Caco-2 (cell line): Measurements from ENCODE around the gene MRGPRE. TPM values are rescaled to one million over a fixed set of nuclear protein-coding genes. Genes with fewer than 3 reads are reported as not detected.

Source experiments
- BruUV-seq: library from RNA; stranded (reverse); fragments of 400-500 nt; replicated peaks from 2 replicates; lab custom pipeline; 2021; lab: Mats Ljungman, UMichigan
- CTCF ChIA-PET: fragments of 300-600 bp; sonication (Branson Sonifier 250); formaldehyde crosslinking; loops from one replicate; lab custom pipeline; 2022; ENCODE audit warnings: antibody characterized with exemption; lab: Charles Lee
- POLR2A ChIA-PET: fragments of 300-600 bp; sonication (Branson Sonifier 250); formaldehyde crosslinking; loops from one replicate; lab custom pipeline; 2022; ENCODE audit warnings: antibody characterized with exemption; lab: Charles Lee
- DNase-seq, 2 experiments: peaks; one replicate each; pipeline versions ENCODE4 v3.0.0 to v3.0.0-alpha.2; 2020 to 2022
- H3K27me3 ChIP-seq: replicated peaks from 2 replicates; pipeline ENCODE4 v1.6.0; 2011; ENCODE audit warnings: low read length; ENCODE audit not compliant: control insufficient read depth, insufficient read depth
- H3K36me3 ChIP-seq: 2 replicates; pipeline ENCODE4 v1.5.1; 2011; ENCODE audit warnings: low read length; ENCODE audit not compliant: control insufficient read depth, insufficient read depth
- H3K4me1 ChIP-seq: fragments of 250-450 bp; sonication (Bioruptor Pico); 2 replicates; pipeline ENCODE4 v1.5.1; 2020; ENCODE audit warnings: mild to moderate bottlenecking
- H3K4me3 ChIP-seq: 2 replicates; pipeline ENCODE4 v1.5.1; 2011; ENCODE audit warnings: low read depth, mild to moderate bottlenecking, control low read depth, low read length
- H3K9me3 ChIP-seq: fragments of 250-450 bp; sonication (Bioruptor Pico); 2 replicates; pipeline ENCODE4 v1.5.1; 2020; ENCODE audit warnings: mild to moderate bottlenecking, moderate library complexity
- H3K27ac Mint-ChIP-seq: one replicate; pipeline ENCODE4 v1.8.0; 2022; ENCODE audit warnings: mixed read lengths; ENCODE audit not compliant: unreplicated experiment
- H3K27me3 Mint-ChIP-seq: one replicate; pipeline ENCODE4 v1.8.0; 2022; ENCODE audit warnings: mixed read lengths; ENCODE audit not compliant: insufficient read depth, unreplicated experiment
- H3K36me3 Mint-ChIP-seq: one replicate; pipeline ENCODE4 v1.8.0; 2022; ENCODE audit warnings: mild to moderate bottlenecking, mixed read lengths; ENCODE audit not compliant: insufficient read depth, unreplicated experiment
- H3K4me1 Mint-ChIP-seq: one replicate; pipeline ENCODE4 v1.8.0; 2022; ENCODE audit warnings: low read depth, mixed read lengths; ENCODE audit not compliant: unreplicated experiment
- H3K4me3 Mint-ChIP-seq: one replicate; pipeline ENCODE4 v1.8.0; 2022; ENCODE audit warnings: mild to moderate bottlenecking, moderate library complexity, mixed read lengths; ENCODE audit not compliant: unreplicated experiment
- H3K9me3 Mint-ChIP-seq: one replicate; pipeline ENCODE4 v1.8.0; 2022; ENCODE audit warnings: mixed read lengths; ENCODE audit not compliant: unreplicated experiment
- intact Hi-C: fragments of 100-400 bp; cut with micrococcal nuclease; formaldehyde crosslinking; loops from one replicate; pipeline ENCODE4 v1.10.0; 2022; ENCODE audit not compliant: unreplicated experiment
- total RNA-seq: library from RNA; stranded (reverse); gene quantifications from 2 replicates; pipeline ENCODE4 v1.2.3, GENCODE V29; 2022
- TF ChIP-seq, protein P1 (sequence below), 2 experiments: fragments of 200-600 bp in 1 of 2; IDR thresholded peaks; 1 replicate in 1 of 2; 2 replicates in 1 of 2; pipeline versions ENCODE4 v1.5.1 to v1.8.0; 2011 to 2022; ENCODE audit warnings: antibody characterized with exemption in 1 of 2, control low read depth in 1 of 2, inconsistent platforms in 1 of 2, low read depth in 1 of 2, low read length in 1 of 2, mild to moderate bottlenecking in 1 of 2, moderate library complexity in 1 of 2; ENCODE audit not compliant: insufficient read depth in 1 of 2, severe bottlenecking in 1 of 2, unreplicated experiment in 1 of 2

Gene MRGPRE
- total RNA-seq, 1 experiment from 2014 or later: not detected

DNA sequence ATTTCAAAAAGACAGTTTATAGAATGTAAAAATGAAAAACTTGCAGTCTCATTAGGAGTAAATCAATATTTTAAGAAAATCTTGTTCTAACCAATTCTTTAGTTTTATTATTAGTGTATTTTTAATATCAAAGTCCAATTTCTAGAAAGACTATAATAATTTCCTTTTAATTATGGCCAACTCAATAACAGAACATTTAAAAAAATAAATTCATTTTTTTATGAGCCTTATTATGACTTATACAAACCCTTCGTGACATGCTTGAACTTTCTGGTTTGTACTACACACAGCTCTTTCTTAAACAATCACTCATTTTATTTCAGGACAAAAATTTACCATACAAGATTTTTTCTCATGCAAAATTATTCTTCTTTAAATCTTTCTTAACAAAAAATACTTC is 11.7 kb upstream of the MRGPRE start:
- H3K27me3 Mint-ChIP-seq: peaks cover 6% of the 10 kb centered on the region
- H3K4me1 ChIP-seq: no peaks in the 10 kb centered on the region
- CTCF ChIA-PET: no interaction called here

DNA sequence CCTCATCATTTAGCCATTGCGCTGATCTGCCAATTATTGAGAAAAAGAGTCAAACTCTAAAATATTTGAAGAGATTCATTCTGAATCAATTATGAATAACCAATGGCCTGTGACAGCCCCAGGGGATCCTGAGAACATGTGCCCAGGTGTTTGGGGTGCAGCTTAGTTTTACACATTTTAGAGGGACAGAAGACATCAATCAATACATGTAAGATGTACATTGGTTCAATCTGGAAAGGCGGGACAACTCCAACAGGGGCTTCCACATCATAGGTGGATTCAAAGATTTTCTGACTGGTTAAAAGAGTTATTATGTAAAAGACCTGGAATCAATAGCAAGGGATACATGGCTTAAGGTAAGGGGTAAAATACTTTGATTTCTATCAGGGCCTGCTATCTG is 4.9 kb upstream of the MRGPRE start:
- H3K27me3 ChIP-seq: no peaks in the 10 kb centered on the region; the same call in none of the 2 replicates
- peaks cover 26% of the 10 kb centered on the region for H3K27me3 Mint-ChIP-seq
- no peaks in the 10 kb centered on the region for H3K4me1 Mint-ChIP-seq
- no TSS peak for BruUV-seq
- CTCF ChIA-PET: no interaction called here
- H3K36me3 Mint-ChIP-seq: no peaks in the 10 kb centered on the region
- no peak overlapping the region for H3K4me3 Mint-ChIP-seq
- H3K27ac Mint-ChIP-seq: no peak overlapping the region
- TF ChIP-seq, protein P1, sequence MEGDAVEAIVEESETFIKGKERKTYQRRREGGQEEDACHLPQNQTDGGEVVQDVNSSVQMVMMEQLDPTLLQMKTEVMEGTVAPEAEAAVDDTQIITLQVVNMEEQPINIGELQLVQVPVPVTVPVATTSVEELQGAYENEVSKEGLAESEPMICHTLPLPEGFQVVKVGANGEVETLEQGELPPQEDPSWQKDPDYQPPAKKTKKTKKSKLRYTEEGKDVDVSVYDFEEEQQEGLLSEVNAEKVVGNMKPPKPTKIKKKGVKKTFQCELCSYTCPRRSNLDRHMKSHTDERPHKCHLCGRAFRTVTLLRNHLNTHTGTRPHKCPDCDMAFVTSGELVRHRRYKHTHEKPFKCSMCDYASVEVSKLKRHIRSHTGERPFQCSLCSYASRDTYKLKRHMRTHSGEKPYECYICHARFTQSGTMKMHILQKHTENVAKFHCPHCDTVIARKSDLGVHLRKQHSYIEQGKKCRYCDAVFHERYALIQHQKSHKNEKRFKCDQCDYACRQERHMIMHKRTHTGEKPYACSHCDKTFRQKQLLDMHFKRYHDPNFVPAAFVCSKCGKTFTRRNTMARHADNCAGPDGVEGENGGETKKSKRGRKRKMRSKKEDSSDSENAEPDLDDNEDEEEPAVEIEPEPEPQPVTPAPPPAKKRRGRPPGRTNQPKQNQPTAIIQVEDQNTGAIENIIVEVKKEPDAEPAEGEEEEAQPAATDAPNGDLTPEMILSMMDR (IDR thresholded peaks at IDR 0.05; ENCODE audit: insufficient read depth in 1 of 2, low read depth in 1 of 2, low read length in 1 of 2, severe bottlenecking in 1 of 2, unreplicated experiment in 1 of 2): no peak
- H3K9me3 ChIP-seq: no peaks in the 10 kb centered on the region
- no peak for DNase-seq
- H3K4me3 ChIP-seq: no peak overlapping the region
- no peaks in the 10 kb centered on the region for H3K4me1 ChIP-seq
- POLR2A ChIA-PET: no interaction called here
- no peaks in the 10 kb centered on the region for H3K9me3 Mint-ChIP-seq
- H3K36me3 ChIP-seq: no peaks in the 10 kb centered on the region
- intact Hi-C loops: no loop called here

More for the DNA sequence above, 11.7 kb upstream of the MRGPRE start:
- no peak overlapping the region for H3K27ac Mint-ChIP-seq
- H3K4me3 ChIP-seq: no peak overlapping the region
- no peak overlapping the region for H3K4me3 Mint-ChIP-seq
- H3K36me3 Mint-ChIP-seq: no peaks in the 10 kb centered on the region
- TF ChIP-seq, protein P1 (IDR thresholded peaks at IDR 0.05; ENCODE audit: insufficient read depth in 1 of 2, low read depth in 1 of 2, low read length in 1 of 2, severe bottlenecking in 1 of 2, unreplicated experiment in 1 of 2): no peak
- DNase-seq: no peak
- no TSS peak for BruUV-seq
- 0 out of 2 replicates have a peak, but pooled peaks cover 2% of the 10 kb centered on the region for H3K9me3 ChIP-seq
- H3K36me3 ChIP-seq: no peaks in the 10 kb centered on the region
- POLR2A ChIA-PET: no interaction called here
- intact Hi-C loops: no loop called here
- peaks cover 1% of the 10 kb centered on the region; the same call in 1 of the 2 replicates for H3K27me3 ChIP-seq
- no peaks in the 10 kb centered on the region for H3K4me1 Mint-ChIP-seq
- H3K9me3 Mint-ChIP-seq: no peaks in the 10 kb centered on the region

- ChIA-PET CTCF (no interaction called here), POLR2A (no interaction called here)
- Mint-ChIP-seq H3K27ac (no peak overlapping the region), H3K27me3 (peaks cover 30% of the 10 kb centered on the region), H3K9me3 (no peaks in the 10 kb centered on the region), H3K4me3 (no peak overlapping the region), H3K4me1 (no peaks in the 10 kb centered on the region), H3K36me3 (no peaks in the 10 kb centered on the region)
- Histone ChIP-seq H3K4me1 (no peaks in the 10 kb centered on the region), H3K4me3 (no peak overlapping the region), H3K27me3 (no peaks in the 10 kb centered on the region; the same call in none of the 2 replicates), H3K36me3 (no peaks in the 10 kb centered on the region), H3K9me3 (no peaks in the 10 kb centered on the region)
- no peak for DNase-seq
- intact Hi-C loops: no loop called here
- no TSS peak for BruUV-seq
- TF ChIP-seq, protein P1 (IDR thresholded peaks at IDR 0.05; ENCODE audit: insufficient read depth in 1 of 2, low read depth in 1 of 2, low read length in 1 of 2, severe bottlenecking in 1 of 2, unreplicated experiment in 1 of 2): no peak
Observed at GRCh38 chr11:3234846-3235245, 2.6 kb upstream of the MRGPRE start.
